IMR-90 (cell line): ENCODE measurements around the gene DNAH3. TPM values are rescaled to one million over a fixed set of nuclear protein-coding genes. Genes with fewer than 3 reads are reported as not detected.

Experiments
- ATAC-seq: fragments of 200-7000 bp; cut with Tn5 transposase; 2 replicates; pipeline ENCODE4 v1.9.1; 2020; ENCODE audit warnings: low read depth, mild to moderate bottlenecking, moderate library complexity
- BruUV-seq: library from RNA; stranded (reverse); fragments of 400-500 nt; replicated peaks from 2 replicates; lab custom pipeline; 2021; lab: Mats Ljungman, UMichigan
- CTCF ChIA-PET: fragments of 300-600 bp; formaldehyde crosslinking; extraction: SDS; loops from one replicate; lab custom pipeline; 2021; ENCODE audit warnings: antibody characterized with exemption; lab: Yijun Ruan, JAX
- POLR2A ChIA-PET: fragments of 300-600 bp; sonication (Branson Sonifier 250); formaldehyde crosslinking; loops from one replicate; lab custom pipeline; 2022; ENCODE audit warnings: antibody characterized with exemption; ENCODE audit not compliant: unreplicated experiment; lab: Charles Lee
- DNase-seq: peaks from one replicate; pipeline ENCODE4 v3.0.0; 2013
- H2AFZ ChIP-seq: replicated peaks from 2 replicates; pipeline ENCODE3; 2013; ENCODE audit warnings: low read length, mild to moderate bottlenecking; ENCODE audit not compliant: poor library complexity
- H2AK5ac ChIP-seq: 2 replicates; pipeline ENCODE4 v1.6.1; 2013; ENCODE audit warnings: low read depth, low read length, inconsistent platforms
- H2AK9ac ChIP-seq: replicated peaks from 2 replicates; pipeline ENCODE3; 2013; ENCODE audit warnings: mild to moderate bottlenecking, low read depth, low read length, moderate library complexity; ENCODE audit not compliant: poor library complexity
- H2BK120ac ChIP-seq: 2 replicates; pipeline ENCODE4 v1.6.1; 2013; ENCODE audit warnings: low read depth, low read length, inconsistent platforms
- H2BK15ac ChIP-seq: 3 replicates; pipeline ENCODE4 v1.6.1; 2013; ENCODE audit warnings: low read depth, low read length, inconsistent platforms
- H2BK20ac ChIP-seq: 2 replicates; pipeline ENCODE4 v1.6.1; 2013; ENCODE audit warnings: low read depth, mild to moderate bottlenecking, inconsistent platforms, low read length, moderate library complexity
- H2BK5ac ChIP-seq: 2 replicates; pipeline ENCODE4 v1.6.1; 2013; ENCODE audit warnings: mild to moderate bottlenecking, low read depth, low read length, inconsistent platforms; ENCODE audit not compliant: poor library complexity, severe bottlenecking
- H3K14ac ChIP-seq: replicated peaks from 2 replicates; pipeline ENCODE4 v1.6.1; 2013; ENCODE audit warnings: low read depth, low read length, inconsistent platforms
- H3K18ac ChIP-seq: 2 replicates; pipeline ENCODE4 v1.6.1; 2013; ENCODE audit warnings: low read depth, low read length, control low read depth
- H3K23ac ChIP-seq: 2 replicates; pipeline ENCODE4 v1.6.1; 2013; ENCODE audit warnings: low read depth, low read length, inconsistent platforms
- H3K27ac ChIP-seq: 2 replicates; pipeline ENCODE4 v1.5.1; 2013; ENCODE audit warnings: mild to moderate bottlenecking, control low read depth, low read length; ENCODE audit not compliant: insufficient read depth
- H3K27me3 ChIP-seq: 2 replicates; pipeline ENCODE4 v1.6.1; 2013; ENCODE audit warnings: low read length; ENCODE audit not compliant: control insufficient read depth, insufficient read depth
- H3K36me3 ChIP-seq: 2 replicates; pipeline ENCODE4 v1.6.1; 2013; ENCODE audit warnings: low read length, mixed read lengths; ENCODE audit not compliant: control insufficient read depth, insufficient read depth
- H3K4ac ChIP-seq: 2 replicates; pipeline ENCODE4 v1.6.1; 2013; ENCODE audit warnings: low read depth, low read length, inconsistent platforms
- H3K4me1 ChIP-seq: 2 replicates; pipeline ENCODE4 v1.6.1; 2013; ENCODE audit warnings: low read length, mixed read lengths; ENCODE audit not compliant: control insufficient read depth, insufficient read depth
- H3K4me2 ChIP-seq: 2 replicates; pipeline ENCODE4 v1.6.1; 2013; ENCODE audit warnings: low read depth, mild to moderate bottlenecking, control low read depth, low read length, moderate library complexity
- H3K4me3 ChIP-seq: 2 replicates; pipeline ENCODE4 v1.5.1; 2013; ENCODE audit warnings: low read depth, mild to moderate bottlenecking, control low read depth, low read length, moderate library complexity; ENCODE audit not compliant: insufficient read depth
- H3K56ac ChIP-seq: 2 replicates; pipeline ENCODE4 v1.6.1; 2013; ENCODE audit warnings: low read length, inconsistent platforms; ENCODE audit not compliant: insufficient read depth; ENCODE audit errors: extremely low read depth
- H3K79me1 ChIP-seq, 2 experiments: 2 replicates each; pipeline ENCODE4 v1.6.1; 2013; ENCODE audit warnings: low read length in 2 of 2, inconsistent platforms in 1 of 2, low read depth in 1 of 2
- H3K9ac ChIP-seq: 2 replicates; pipeline ENCODE4 v1.6.1; 2013; ENCODE audit warnings: low read depth, low read length, control low read depth
- H3K9me1 ChIP-seq: 2 replicates; pipeline ENCODE4 v1.6.1; 2013; ENCODE audit warnings: low read length, inconsistent platforms; ENCODE audit not compliant: insufficient read depth
- H3K9me3 ChIP-seq: 2 replicates; pipeline ENCODE4 v1.6.1; 2013; ENCODE audit warnings: low read length; ENCODE audit not compliant: control insufficient read depth, insufficient read depth
- H4K20me1 ChIP-seq: 2 replicates; pipeline ENCODE4 v1.6.1; 2013; ENCODE audit warnings: low read length, inconsistent platforms; ENCODE audit not compliant: insufficient read depth
- H4K5ac ChIP-seq: 2 replicates; pipeline ENCODE4 v1.6.1; 2013; ENCODE audit warnings: mild to moderate bottlenecking, low read depth, low read length, control low read depth
- H4K8ac ChIP-seq, 2 experiments: 2 replicates each; pipeline ENCODE4 v1.6.1; 2013; ENCODE audit warnings: low read depth in 2 of 2, low read length in 2 of 2, control low read depth in 1 of 2, inconsistent platforms in 1 of 2
- H4K91ac ChIP-seq: 2 replicates; pipeline ENCODE4 v1.6.1; 2013; ENCODE audit warnings: low read depth, low read length, inconsistent platforms; ENCODE audit not compliant: insufficient read depth
- CEBPB ChIP-seq: IDR thresholded peaks from 2 replicates; pipeline ENCODE4 v1.6.1; 2012; ENCODE audit warnings: low read depth, low read length, improper control_type of control experiment
- CHD1 ChIP-seq: IDR thresholded peaks from 2 replicates; pipeline ENCODE4 v1.6.1; 2012; ENCODE audit warnings: low read depth, low read length, improper control_type of control experiment
- CTCF ChIP-seq: conservative IDR thresholded peaks from 2 replicates; pipeline ENCODE4 v1.5.1; 2012; ENCODE audit warnings: mild to moderate bottlenecking, low read depth, low read length, improper control_type of control experiment
- ELK1 ChIP-seq: fragments of 150-350 bp; IDR thresholded peaks from 2 replicates; pipeline ENCODE4 v1.6.1; 2016; ENCODE audit warnings: low read depth, mild to moderate bottlenecking, low read length, moderate library complexity, borderline replicate concordance
- FOS ChIP-seq: fragments of 150-350 bp; IDR thresholded peaks from 2 replicates; pipeline ENCODE4 v1.6.1; 2016; ENCODE audit warnings: low read depth, low read length
- MAFK ChIP-seq: IDR thresholded peaks from 2 replicates; pipeline ENCODE4 v1.6.1; 2012; ENCODE audit warnings: low read depth, low read length, improper control_type of control experiment
- MAZ ChIP-seq: IDR thresholded peaks from 2 replicates; pipeline ENCODE4 v1.6.1; 2012; ENCODE audit warnings: low read depth, mild to moderate bottlenecking, low read length, improper control_type of control experiment, moderate library complexity, borderline replicate concordance
- MXI1 ChIP-seq: IDR thresholded peaks from 2 replicates; pipeline ENCODE4 v1.6.1; 2012; ENCODE audit warnings: low read depth, mild to moderate bottlenecking, low read length, moderate library complexity, borderline replicate concordance
- RAD21 ChIP-seq: IDR thresholded peaks from 2 replicates; pipeline ENCODE4 v1.6.1; 2012; ENCODE audit warnings: low read length, improper control_type of control experiment
- RCOR1 ChIP-seq: IDR thresholded peaks from 2 replicates; pipeline ENCODE4 v1.6.1; 2012; ENCODE audit warnings: mild to moderate bottlenecking, low read length, improper control_type of control experiment; ENCODE audit not compliant: insufficient replicate concordance
- USF2 ChIP-seq: fragments of 150-350 bp; IDR thresholded peaks from 2 replicates; pipeline ENCODE4 v1.6.1; 2017; ENCODE audit warnings: mild to moderate bottlenecking, antibody characterized with exemption, low read length, low read depth
- WGBS, 2 experiments: methylation state at CpG; one replicate each; pipeline versions ENCODE4 v1.1.5 to v1.1.7; 2013; ENCODE audit warnings: missing lambda C conversion rate in 2 of 2; ENCODE audit not compliant: insufficient read length in 1 of 2; ENCODE audit errors: extremely low coverage in 2 of 2; 5-methylcytosine and 5-hydroxymethylcytosine counted together
- dilution Hi-C: fragments of 300-500 bp; cut with HindIII; formaldehyde crosslinking; loops from one replicate; pipeline ENCODE4 v1.14.3; 2018; ENCODE audit warnings: low sequenced_read_pairs; ENCODE audit not compliant: unreplicated experiment
- in situ Hi-C: fragments of 300-500 bp; cut with MboI; formaldehyde crosslinking; loops from 3 replicates; pipeline ENCODE4 v1.14.3; 2019; ENCODE audit warnings: low sequenced_read_pairs, inconsistent platforms, mixed read lengths
- intact Hi-C: fragments of 100-400 bp; cut with micrococcal nuclease; formaldehyde crosslinking; loops from 2 replicates; pipeline ENCODE4 v1.10.0; 2022
- polyA plus RNA-seq, 3 experiments: library from polyadenylated mRNA; depleted of rRNA; stranded (reverse); fragments of >200 nt; gene quantifications; 2 replicates each; pipeline ENCODE4 v1.2.3, GENCODE V29; 2012; ENCODE audit warnings: low replicate concordance in 1 of 3
- total RNA-seq: library from RNA; depleted of rRNA; stranded (reverse); fragments of >200 nt; gene quantifications from 2 replicates; pipeline ENCODE4 v1.2.3, GENCODE V29; 2012

The DNAH3 gene
- total and polyA plus RNA-seq, 2 of the 4 experiments (the other 2 are of a cell fraction), result not detected

- Histone ChIP-seq H3K4ac (peak within 1 kb of the TSS; percentile 91), H3K18ac (peak within 1 kb of the TSS; percentile 48), H2BK15ac (peak within 1 kb of the TSS; percentile 81; the same call in 2 of the 3 replicates), H3K4me1 (peaks cover 9% of the 10 kb centered on the region), H3K4me2 (peak within 1 kb of the TSS; percentile 92), H3K56ac (peak within 1 kb of the TSS; percentile 45; the same call in 1 of the 2 replicates), H4K20me1 (peaks cover 3% of the 10 kb centered on the region; the same call in 1 of the 2 replicates), H2BK120ac (peak within 1 kb of the TSS; percentile 93), H3K4me3 (peak within 1 kb of the TSS; percentile 81), H3K23ac (peak within 1 kb of the TSS; percentile 82), H3K27ac (peak within 1 kb of the TSS; percentile 75), H4K91ac (peak within 1 kb of the TSS; percentile 82), H3K27me3 (no peaks in the 10 kb centered on the region), H3K36me3 (peaks cover 7% of the 10 kb centered on the region), H3K9me3 (no peaks in the 10 kb centered on the region), H2BK20ac (peak within 1 kb of the TSS; percentile 90), H3K14ac (peak within 1 kb of the TSS; percentile 86), H2BK5ac (peak within 1 kb of the TSS; percentile 43), H2AK5ac (peak within 1 kb of the TSS; percentile 71), H3K79me1 (peaks cover 0 to 32% of the 10 kb centered on the region in 2 experiments; a peak in 3 of 4 replicates), H4K5ac (peak within 1 kb of the TSS; percentile 79; the same call in 1 of the 2 replicates), H3K9ac (peak within 1 kb of the TSS; percentile 76), H3K9me1 (peaks cover 6% of the 10 kb centered on the region; the same call in 1 of the 2 replicates), H4K8ac (peak within 1 kb of the TSS; percentile 89 to 95), H2AFZ (peak within 1 kb of the TSS; percentile 94), H2AK9ac (peak within 1 kb of the TSS; percentile 74)
- 0% methylated on average over 9 of the region's 59 CpGs; no CpG with 5 or more reads in 1 of the 2 experiments for WGBS, 2 experiments
- peak; percentile 96 for ATAC-seq
- TSS peak; percentile 19 for BruUV-seq
- DNase-seq, result peak; percentile 63
- ChIA-PET POLR2A (no interaction called here), CTCF (interaction anchor here (0.6 to 3.1 kb wide), 4 partner anchors 30 to 1162 kb away, joined by 3 to 15 read pairs (median 6); no protein-coding TSS in a partner anchor)
- intact Hi-C loops (loop anchor here (1.0 to 5.0 kb wide), 4 partner anchors 124 to 352 kb away; partner anchors contain the start of genes DCUN1D3, ERI2, LYRM1 and REXO5), in situ Hi-C loops (loop anchor here (5.0 to 25.0 kb wide), 3 partner anchors 139 to 1179 kb away; no protein-coding TSS in a partner anchor), dilution Hi-C loops (no loop called here)
- 0 out of 2 replicates have a peak, but pooled peaks have one; percentile 5 for TF ChIP-seq CTCF
- peak; percentile 12; the same call in 1 of the 2 replicates for TF ChIP-seq RAD21
- TF ChIP-seq MAFK, result no peak
- no peak for TF ChIP-seq CEBPB
- peak; percentile 52; the same call in 1 of the 2 replicates for TF ChIP-seq USF2
- no peak for TF ChIP-seq ELK1
- no peak for TF ChIP-seq RCOR1
- TF ChIP-seq FOS, result no peak
- TF ChIP-seq MAZ, result peak; percentile 81
- 0 out of 2 replicates have a peak, but pooled peaks have one; percentile 34 for TF ChIP-seq MXI1
- no peak for TF ChIP-seq CHD1
These were observed 7.8 kb upstream of the DNAH3 start, which contains the start of gene LDAF1 for GRCh38 chr16:21158208-21159110. Gene LDAF1, plus strand, starts transcription at chr16:21158674. Its CDS starts 2,509 bp downstream, at chr16:21161183.
